Iris pigment epithelial cell (primary cell): ENCODE measurements around the gene EPHA6.

Experiments used
- DNase-seq: peaks from one replicate; pipeline ENCODE4 v3.0.0-alpha.2; 2011; ENCODE audit warnings: low read depth

The EPHA6 gene

GRCh38 chr3:97705764-97706163 lies 891.4 kb downstream of the EPHA6 start:
- no peak for DNase-seq

GRCh38 chr3:97706226-97706625 lies 891.8 kb downstream of the EPHA6 start:
- no peak for DNase-seq

GRCh38 chr3:97711654-97712053 lies 897.3 kb downstream of the EPHA6 start:
- no peak for DNase-seq

GRCh38 chr3:97712919-97713318 lies 898.5 kb downstream of the EPHA6 start:
- DNase-seq = no peak

GRCh38 chr3:97713634-97714033 lies 899.2 kb downstream of the EPHA6 start:
- no peak for DNase-seq

- peak; percentile 63 for DNase-seq
Measured at GRCh38 chr3:97719156-97719821, 904.9 kb downstream of the EPHA6 start.

GRCh38 chr3:97720417-97720816 lies 906.0 kb downstream of the EPHA6 start:
- peak; percentile 2 for DNase-seq

- no peak for DNase-seq
Measured at GRCh38 chr3:97721446-97721845, 907.1 kb downstream of the EPHA6 start.

DNA sequence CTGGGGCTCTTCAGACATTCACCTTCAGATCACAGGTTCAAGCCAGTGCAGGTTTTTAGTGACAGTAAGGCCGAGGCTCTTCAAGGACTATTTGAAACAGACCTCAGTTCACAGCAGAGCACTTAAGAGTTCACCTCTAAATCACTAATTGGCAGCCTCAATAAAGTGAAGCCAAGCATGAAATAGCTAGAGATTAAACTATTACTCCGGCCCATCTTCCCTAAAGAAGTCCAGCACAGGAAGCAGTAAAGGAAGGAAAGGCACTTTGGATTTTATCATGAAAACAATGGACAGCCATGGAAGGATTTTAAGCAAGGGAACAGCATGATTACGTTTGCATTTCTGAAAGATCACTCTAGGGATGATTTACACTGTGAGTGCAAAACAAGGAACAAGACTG lies 922.5 kb downstream of the EPHA6 start:
- DNase-seq = no peak

GRCh38 chr3:97738761-97739160 lies 924.4 kb downstream of the EPHA6 start:
- DNase-seq = no peak

GRCh38 chr3:97742036-97742435 lies 927.6 kb downstream of the EPHA6 start:
- DNase-seq = no peak

- DNase-seq = no peak
Measured at GRCh38 chr3:97744289-97744688, 929.9 kb downstream of the EPHA6 start.

DNA sequence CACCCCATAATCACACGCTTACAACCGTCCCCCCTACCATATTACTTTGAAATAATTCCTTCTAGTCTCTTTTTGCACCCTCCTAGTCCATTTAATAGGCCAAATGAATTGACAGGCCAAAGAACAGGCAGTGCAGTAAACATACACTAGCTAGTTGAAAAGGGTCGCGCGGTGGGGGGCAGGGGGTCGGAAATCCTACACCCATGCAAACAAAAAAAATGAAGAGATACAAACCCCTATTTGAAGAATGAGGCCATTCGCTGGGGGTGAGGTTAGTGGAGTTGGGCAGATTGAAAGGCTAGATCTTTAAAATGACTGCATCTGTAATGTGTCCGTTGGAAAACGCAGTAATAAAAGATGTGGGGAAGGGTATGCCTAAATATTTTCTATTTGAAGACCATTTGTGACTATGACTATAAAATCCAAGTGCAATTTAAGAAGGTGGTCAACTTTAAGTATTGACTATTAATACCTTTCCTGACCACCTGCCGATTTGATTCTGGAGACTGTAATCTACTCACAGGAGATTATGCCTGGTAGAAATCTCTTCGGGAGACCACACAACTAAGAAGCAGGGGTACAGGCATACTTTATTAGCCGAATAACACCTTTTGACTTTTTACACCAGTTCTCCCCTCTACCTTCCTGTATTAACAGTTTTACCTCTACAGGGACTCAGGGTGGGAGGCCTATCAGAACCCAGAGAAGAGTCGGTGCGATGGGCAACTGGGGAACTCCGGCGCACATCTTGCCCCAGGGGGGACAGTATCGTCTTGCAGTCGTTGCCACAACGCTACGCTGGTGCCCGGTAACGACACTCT lies 949.4 kb downstream of the EPHA6 start:
- no peak for DNase-seq

GRCh38 chr3:97764407-97765238 lies 950.2 kb downstream of the EPHA6 start, which contains the start of gene ARL6:
Gene ARL6, plus strand, starts transcription at chr3:97764758. Its CDS starts 3,350 bp downstream, at chr3:97768108.
- peak; percentile 85 for DNase-seq

- DNase-seq = peak; percentile 2
Measured at GRCh38 chr3:97765336-97765735, 950.9 kb downstream of the EPHA6 start.

- DNase-seq = peak; percentile 59
Measured at GRCh38 chr3:97772926-97773325, 958.5 kb downstream of the EPHA6 start.

DNA sequence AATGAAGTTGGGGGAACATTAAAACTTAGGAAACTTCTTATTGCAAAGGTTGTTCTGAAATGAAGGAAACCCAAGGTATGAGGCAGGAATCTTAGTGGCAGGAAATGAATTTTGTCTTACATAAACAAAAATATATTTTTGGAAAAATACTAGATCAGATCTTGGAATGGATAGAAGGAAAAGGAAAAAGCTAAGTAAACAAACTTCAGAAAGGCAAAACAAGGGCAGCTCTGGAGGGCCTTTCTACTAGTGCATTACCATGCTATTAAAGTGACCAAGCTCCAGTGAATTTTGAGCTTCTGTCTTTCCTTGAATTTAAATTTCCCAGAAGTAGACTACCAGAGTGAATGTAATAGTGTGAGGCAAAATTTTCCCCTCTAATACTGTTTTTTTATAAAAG lies 963.8 kb downstream of the EPHA6 start:
- DNase-seq = peak; percentile 6

DNA sequence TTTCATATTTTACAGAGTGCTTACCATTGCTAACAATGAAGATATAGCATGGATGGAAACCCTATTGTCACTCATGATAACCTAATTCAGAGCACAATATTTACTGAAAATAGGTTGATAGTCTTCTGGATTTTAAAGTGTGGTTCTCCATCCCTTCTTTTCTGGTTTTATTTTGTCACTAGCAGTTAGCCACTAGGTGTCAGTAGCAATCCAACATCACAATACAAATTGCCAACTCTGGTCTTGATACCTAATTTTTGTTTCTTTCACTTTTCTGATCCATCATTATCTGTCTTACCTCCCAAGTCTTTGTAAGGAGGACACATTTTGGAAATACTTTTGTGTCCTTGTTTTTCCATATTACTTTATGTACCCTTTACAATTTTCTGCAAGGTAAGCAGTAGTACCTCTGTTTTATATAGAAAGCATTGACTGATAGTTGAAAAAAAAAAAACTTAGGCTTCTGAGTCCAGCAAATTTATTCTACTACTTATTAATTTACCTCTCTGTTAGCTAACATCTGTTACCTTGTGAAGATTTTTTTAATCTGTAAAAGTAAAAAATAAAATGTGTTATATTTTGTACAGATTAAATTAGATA lies 979.1 kb downstream of the EPHA6 start:
- peak; percentile 56 for DNase-seq

DNA sequence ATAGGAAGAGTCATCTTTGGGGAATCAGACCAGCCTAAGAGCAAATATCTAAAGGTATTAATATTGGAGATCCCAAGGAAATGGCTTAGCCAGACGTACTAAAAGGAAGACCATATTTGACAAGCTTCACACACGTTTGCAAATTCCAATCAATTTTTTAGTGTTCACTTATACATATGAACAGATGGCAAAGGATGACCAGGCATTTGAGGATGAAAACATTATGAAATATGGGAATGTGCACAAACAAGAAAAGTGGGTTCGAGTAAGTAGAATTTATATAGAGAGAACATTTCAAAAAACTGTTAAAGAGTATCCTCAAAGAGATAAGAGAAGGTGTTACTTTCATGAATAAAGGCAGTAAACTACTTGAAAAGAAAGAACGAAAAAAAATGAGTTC lies 981.6 kb downstream of the EPHA6 start:
- DNase-seq = no peak
